Measurements from ENCODE around the gene FGF13.

- TF ChIP-seq, protein P1, sequence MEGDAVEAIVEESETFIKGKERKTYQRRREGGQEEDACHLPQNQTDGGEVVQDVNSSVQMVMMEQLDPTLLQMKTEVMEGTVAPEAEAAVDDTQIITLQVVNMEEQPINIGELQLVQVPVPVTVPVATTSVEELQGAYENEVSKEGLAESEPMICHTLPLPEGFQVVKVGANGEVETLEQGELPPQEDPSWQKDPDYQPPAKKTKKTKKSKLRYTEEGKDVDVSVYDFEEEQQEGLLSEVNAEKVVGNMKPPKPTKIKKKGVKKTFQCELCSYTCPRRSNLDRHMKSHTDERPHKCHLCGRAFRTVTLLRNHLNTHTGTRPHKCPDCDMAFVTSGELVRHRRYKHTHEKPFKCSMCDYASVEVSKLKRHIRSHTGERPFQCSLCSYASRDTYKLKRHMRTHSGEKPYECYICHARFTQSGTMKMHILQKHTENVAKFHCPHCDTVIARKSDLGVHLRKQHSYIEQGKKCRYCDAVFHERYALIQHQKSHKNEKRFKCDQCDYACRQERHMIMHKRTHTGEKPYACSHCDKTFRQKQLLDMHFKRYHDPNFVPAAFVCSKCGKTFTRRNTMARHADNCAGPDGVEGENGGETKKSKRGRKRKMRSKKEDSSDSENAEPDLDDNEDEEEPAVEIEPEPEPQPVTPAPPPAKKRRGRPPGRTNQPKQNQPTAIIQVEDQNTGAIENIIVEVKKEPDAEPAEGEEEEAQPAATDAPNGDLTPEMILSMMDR (IDR thresholded peaks at IDR 0.05), result no peak
- TF ChIP-seq TCF7L2 (IDR thresholded peaks at IDR 0.05; ENCODE audit: low read depth, low read length), result no peak
These were observed 7.4 kb upstream of the FGF13 start for GRCh38 chrX:138718941-138719340.
